Fibroblast of the aortic adventitia (primary cell): Measurements from ENCODE around the gene HPS5. TPM values are rescaled to one million over a fixed set of nuclear protein-coding genes. Genes with fewer than 3 reads are reported as not detected.
A peak's percentile ranks its signal among the peaks of the same experiment; 100 is the strongest.

Source experiments
- DNase-seq: peaks from one replicate; pipeline ENCODE4 v3.0.0-alpha.2; 2010; ENCODE audit warnings: low read depth
- H3K4me3 ChIP-seq: 2 replicates; pipeline ENCODE4 v1.5.1; 2011; ENCODE audit warnings: low read depth, mild to moderate bottlenecking, control low read depth, low read length, moderate library complexity
- CTCF ChIP-seq: IDR thresholded peaks from 2 replicates; pipeline ENCODE4 v1.5.1; 2011; ENCODE audit warnings: mild to moderate bottlenecking, low read length, control low read depth, inconsistent platforms; ENCODE audit not compliant: insufficient read depth
- total RNA-seq: library from RNA; depleted of rRNA; stranded (reverse); fragments of >200 nt; gene quantifications from 2 replicates; pipeline ENCODE4 v1.2.3, GENCODE V29; 2012; ENCODE audit warnings: low replicate concordance

The HPS5 gene
- total RNA-seq, 1 donor = 32.3 TPM

- no peak for TF ChIP-seq CTCF
- DNase-seq = no peak
- H3K4me3 ChIP-seq = no peak overlapping the region
These were observed 43.8 kb upstream of the HPS5 start for GRCh38 chr11:18365741-18366140.

- no peak for TF ChIP-seq CTCF
- H3K4me3 ChIP-seq = no peak overlapping the region
- peak; percentile 43 for DNase-seq
These were observed 42.6 kb upstream of the HPS5 start for GRCh38 chr11:18364495-18365073.

GRCh38 chr11:18361154-18361553, 39.2 kb upstream of the HPS5 start:
- no peak for DNase-seq
- no peak for TF ChIP-seq CTCF

GRCh38 chr11:18358646-18359045, 36.7 kb upstream of the HPS5 start:
- no peak overlapping the region for H3K4me3 ChIP-seq
- DNase-seq = no peak
- no peak for TF ChIP-seq CTCF

More at GRCh38 chr11:18361154-18361553, 39.2 kb upstream of the HPS5 start:
- H3K4me3 ChIP-seq = no peak overlapping the region

GRCh38 chr11:18352581-18352980, 30.6 kb upstream of the HPS5 start:
- DNase-seq = peak; percentile 27
- H3K4me3 ChIP-seq = no peak overlapping the region
- TF ChIP-seq CTCF = no peak

- no peak overlapping the region for H3K4me3 ChIP-seq
- DNase-seq = peak; percentile 36
- no peak for TF ChIP-seq CTCF
These were observed 25.7 kb upstream of the HPS5 start for GRCh38 chr11:18347471-18348125.

- TF ChIP-seq CTCF = no peak
- DNase-seq = no peak
- H3K4me3 ChIP-seq = no peak overlapping the region
These were observed 11.0 kb upstream of the HPS5 start for GRCh38 chr11:18332891-18333290.
